HCT116 (cell line): ENCODE results near the gene PCDH15. TPM values are rescaled to one million over a fixed set of nuclear protein-coding genes. Genes with fewer than 3 reads are reported as not detected.

Experiments
- ATAC-seq: fragments of 200-7000 bp; cut with Tn5 transposase; 2 replicates; pipeline ENCODE4 v1.9.1; 2020; ENCODE audit warnings: mild to moderate bottlenecking, moderate library complexity
- BruUV-seq: library from RNA; stranded (reverse); fragments of 400-500 nt; replicated peaks from 2 replicates; lab custom pipeline; 2021; lab: Mats Ljungman, UMichigan
- CTCF ChIA-PET: fragments of 300-600 bp; sonication (Branson Sonifier 250); formaldehyde crosslinking; loops from one replicate; lab custom pipeline; 2021; ENCODE audit warnings: antibody characterized with exemption; lab: Charles Lee
- POLR2A ChIA-PET: fragments of 300-600, 350-600 bp; sonication (Branson Sonifier 250); formaldehyde crosslinking; loops from one replicate; lab custom pipeline; 2021; ENCODE audit warnings: antibody characterized with exemption; lab: Charles Lee
- RAD21 ChIA-PET, 2 experiments: fragments of 300-600 bp; sonication (Branson Sonifier 250); formaldehyde crosslinking; loops; one replicate each; lab custom pipeline; 2023; ENCODE audit warnings: low total read pairs in 2 of 2; ENCODE audit not compliant: uncharacterized antibody in 2 of 2, unreplicated experiment in 2 of 2, low non-redundant PET in 1 of 2; lab: Charles Lee
- DNase-seq: peaks from one replicate; pipeline ENCODE4 v3.0.0-alpha.2; 2010; ENCODE audit warnings: low read depth, low spot score
- H2AFZ ChIP-seq: fragments of 200-600 bp; shearing (Covaris generic), sonication (generic); 2 replicates; pipeline ENCODE4 v1.6.1; 2017; ENCODE audit warnings: low read depth, mixed run types, mixed read lengths, antibody characterized with exemption, low read length; ENCODE audit not compliant: poor library complexity, severe bottlenecking
- H3K27ac ChIP-seq: 2 replicates; pipeline ENCODE4 v1.5.1; 2012; ENCODE audit warnings: low read depth, low read length
- H3K27me3 ChIP-seq: fragments of 200-600 bp; sonication (generic); 2 replicates; pipeline ENCODE4 v1.6.1; 2016; ENCODE audit warnings: mixed run types, low read length, mixed read lengths; ENCODE audit not compliant: insufficient read depth
- H3K36me3 ChIP-seq, 2 experiments: fragments of 200-500 bp in 1 of 2; fragments of 200-600 bp in 1 of 2; sonication (Bioruptor generic) in 1 of 2; sonication (generic) in 1 of 2; 2 replicates each; pipeline versions ENCODE4 v1.5.1 to v1.6.1; 2014 to 2016; ENCODE audit warnings: low read length in 2 of 2, inconsistent platforms in 1 of 2, mixed read lengths in 1 of 2, mixed run types in 1 of 2; ENCODE audit not compliant: insufficient read depth in 2 of 2, control insufficient read depth in 1 of 2
- H3K4me1 ChIP-seq, 2 experiments: fragments of 200-600 bp in 1 of 2; sonication (generic) in 1 of 2; 2 replicates each; pipeline versions ENCODE4 v1.5.1 to v1.6.1; 2012 to 2017; ENCODE audit warnings: low read length in 2 of 2, inconsistent platforms in 1 of 2, mild to moderate bottlenecking in 1 of 2, mixed read lengths in 1 of 2, mixed run types in 1 of 2, moderate library complexity in 1 of 2; ENCODE audit not compliant: insufficient read depth in 2 of 2, control insufficient read depth in 1 of 2
- H3K4me2 ChIP-seq: fragments of 200-600 bp; sonication (generic); 2 replicates; pipeline ENCODE4 v1.6.1; 2017; ENCODE audit warnings: mixed run types, low read length, mixed read lengths
- H3K4me3 ChIP-seq, 2 experiments: fragments of 200-600 bp in 1 of 2; sonication (generic) in 1 of 2; replicated peaks in 1 of 2; 2 replicates each; pipeline ENCODE4 v1.5.1; 2011 to 2016; ENCODE audit warnings: low read length in 2 of 2, control low read depth in 1 of 2, low read depth in 1 of 2, mild to moderate bottlenecking in 1 of 2, mixed read lengths in 1 of 2, mixed run types in 1 of 2
- H3K79me2 ChIP-seq: fragments of 200-600 bp; sonication (generic); 2 replicates; pipeline ENCODE4 v1.6.1; 2017; ENCODE audit warnings: mild to moderate bottlenecking, mixed run types, low read length, moderate library complexity, mixed read lengths; ENCODE audit not compliant: insufficient read depth
- H3K9ac ChIP-seq: fragments of 200-600 bp; sonication (generic); 2 replicates; pipeline ENCODE4 v1.6.1; 2016; ENCODE audit warnings: low read length, mixed read lengths
- H3K9me2 ChIP-seq: fragments of 200-600 bp; sonication (generic), shearing (Covaris generic); 2 replicates; pipeline ENCODE4 v1.6.1; 2017; ENCODE audit warnings: mixed run types, mild to moderate bottlenecking, moderate library complexity; ENCODE audit not compliant: insufficient read depth
- H3K9me3 ChIP-seq, 2 experiments: fragments of 200-500 bp in 1 of 2; fragments of 200-600 bp in 1 of 2; sonication (Bioruptor generic) in 1 of 2; sonication (generic) in 1 of 2; 2 replicates each; pipeline ENCODE4 v1.6.1; 2014 to 2017; ENCODE audit warnings: low read length in 2 of 2, mixed read lengths in 2 of 2, inconsistent platforms in 1 of 2, low read depth in 1 of 2, mild to moderate bottlenecking in 1 of 2, mixed run types in 1 of 2, moderate library complexity in 1 of 2; ENCODE audit not compliant: control insufficient read depth in 1 of 2, insufficient read depth in 1 of 2
- H4K20me1 ChIP-seq: fragments of 200-600 bp; sonication (generic), shearing (Covaris generic); 2 replicates; pipeline ENCODE4 v1.6.1; 2017; ENCODE audit warnings: mixed run types, mild to moderate bottlenecking, moderate library complexity; ENCODE audit not compliant: insufficient read depth
- CBX3 ChIP-seq: IDR thresholded peaks from 2 replicates; pipeline ENCODE4 v1.6.1; 2012; ENCODE audit warnings: low read depth
- EGR1 ChIP-seq: IDR thresholded peaks from 2 replicates; pipeline ENCODE4 v1.6.1; 2012; ENCODE audit warnings: low read depth
- ELF1 ChIP-seq: IDR thresholded peaks from 2 replicates; pipeline ENCODE4 v1.6.1; 2012; ENCODE audit warnings: low read depth, borderline replicate concordance
- EZH2 ChIP-seq: fragments of 200-600 bp; sonication (generic); IDR thresholded peaks from 2 replicates; pipeline ENCODE4 v1.6.1; 2017; ENCODE audit warnings: antibody characterized with exemption, mixed run types
- EZH2phosphoT487 ChIP-seq: fragments of 200-600 bp; IDR thresholded peaks from 2 replicates; pipeline ENCODE4 v1.6.1; 2018; ENCODE audit warnings: antibody characterized with exemption, borderline replicate concordance
- FOSL1 ChIP-seq: IDR thresholded peaks from 2 replicates; pipeline ENCODE4 v1.6.1; 2012; ENCODE audit warnings: low read depth
- POLR2A ChIP-seq: IDR thresholded peaks from 2 replicates; pipeline ENCODE4 v1.7.0; 2011; ENCODE audit warnings: borderline replicate concordance; ENCODE audit not compliant: insufficient read depth, insufficient read length; ENCODE audit errors: extremely low read depth
- SIN3A ChIP-seq: IDR thresholded peaks from 2 replicates; pipeline ENCODE4 v1.6.1; 2012; ENCODE audit warnings: low read depth
- SP1 ChIP-seq: IDR thresholded peaks from 2 replicates; pipeline ENCODE4 v1.6.1; 2012; ENCODE audit warnings: low read depth
- SRF ChIP-seq: IDR thresholded peaks from 2 replicates; pipeline ENCODE4 v1.6.1; 2012; ENCODE audit warnings: low read depth
- ZFX ChIP-seq: fragments of 450-650 bp; IDR thresholded peaks from 2 replicates; pipeline ENCODE4 v1.6.1; 2017
- intact Hi-C: fragments of 100-400 bp; cut with micrococcal nuclease; formaldehyde crosslinking; loops from 2 replicates; pipeline ENCODE4 v1.10.0; 2022
- total RNA-seq: library from RNA; stranded (reverse); gene quantifications from one replicate; pipeline ENCODE4 v1.2.1, GENCODE V29; 2021; ENCODE audit not compliant: unreplicated experiment
- TF ChIP-seq, protein P1 (sequence below): IDR thresholded peaks from 2 replicates; pipeline ENCODE4 v1.6.1; 2011; ENCODE audit warnings: mild to moderate bottlenecking, low read length, moderate library complexity; ENCODE audit not compliant: insufficient replicate concordance; ENCODE audit errors: extremely low read depth
- TF ChIP-seq, protein P2 (sequence below): IDR thresholded peaks from 2 replicates; pipeline ENCODE4 v1.6.1; 2012
- TF ChIP-seq, protein P3 (sequence below): IDR thresholded peaks from 2 replicates; pipeline ENCODE4 v1.6.1; 2012; ENCODE audit warnings: low read depth
- TF ChIP-seq, protein P4 (sequence below), 3 experiments: fragments of 200-600 bp in 1 of 3; sonication (generic) in 1 of 3; IDR thresholded peaks in 2 of 3; conservative IDR thresholded peaks in 1 of 3; 2 replicates each; pipeline ENCODE4 v1.5.1; 2012 to 2017; ENCODE audit warnings: low read depth in 2 of 3, low read length in 2 of 3, antibody characterized with exemption in 1 of 3, borderline replicate concordance in 1 of 3, control low read depth in 1 of 3, mild to moderate bottlenecking in 1 of 3, mixed read lengths in 1 of 3, mixed run types in 1 of 3, moderate library complexity in 1 of 3; ENCODE audit not compliant: insufficient read depth in 1 of 3

Gene PCDH15
- total RNA-seq, 1 experiment from 2014 or later, result not detected

DNA sequence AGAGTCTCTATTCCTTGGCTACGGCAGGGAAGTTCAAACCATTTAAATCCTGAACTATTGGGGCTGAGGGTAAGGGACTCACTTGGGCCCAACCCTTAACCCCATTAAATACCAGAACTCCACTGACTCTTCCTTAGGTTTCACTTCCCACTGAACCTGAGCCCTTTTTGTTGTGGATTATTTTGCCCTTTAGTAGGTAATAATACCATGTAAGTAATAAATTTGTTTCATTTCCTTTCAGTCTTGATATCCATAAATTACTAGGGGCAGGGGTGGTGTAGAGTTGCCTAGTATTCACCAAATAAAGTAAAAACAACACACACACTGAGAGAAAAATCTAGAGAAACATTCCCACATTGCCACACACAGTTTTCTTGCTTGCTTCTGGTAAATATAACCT lies 352.0 kb downstream of the PCDH15 start:
- H3K27ac ChIP-seq, result no peak overlapping the region
- RAD21 ChIA-PET, result no interaction called here
- TF ChIP-seq ZFX, result no peak
- no peak for TF ChIP-seq POLR2A
- no peak for TF ChIP-seq EZH2phosphoT487
- TF ChIP-seq FOSL1, result no peak
- TF ChIP-seq CBX3, result no peak
- TF ChIP-seq, protein P1, sequence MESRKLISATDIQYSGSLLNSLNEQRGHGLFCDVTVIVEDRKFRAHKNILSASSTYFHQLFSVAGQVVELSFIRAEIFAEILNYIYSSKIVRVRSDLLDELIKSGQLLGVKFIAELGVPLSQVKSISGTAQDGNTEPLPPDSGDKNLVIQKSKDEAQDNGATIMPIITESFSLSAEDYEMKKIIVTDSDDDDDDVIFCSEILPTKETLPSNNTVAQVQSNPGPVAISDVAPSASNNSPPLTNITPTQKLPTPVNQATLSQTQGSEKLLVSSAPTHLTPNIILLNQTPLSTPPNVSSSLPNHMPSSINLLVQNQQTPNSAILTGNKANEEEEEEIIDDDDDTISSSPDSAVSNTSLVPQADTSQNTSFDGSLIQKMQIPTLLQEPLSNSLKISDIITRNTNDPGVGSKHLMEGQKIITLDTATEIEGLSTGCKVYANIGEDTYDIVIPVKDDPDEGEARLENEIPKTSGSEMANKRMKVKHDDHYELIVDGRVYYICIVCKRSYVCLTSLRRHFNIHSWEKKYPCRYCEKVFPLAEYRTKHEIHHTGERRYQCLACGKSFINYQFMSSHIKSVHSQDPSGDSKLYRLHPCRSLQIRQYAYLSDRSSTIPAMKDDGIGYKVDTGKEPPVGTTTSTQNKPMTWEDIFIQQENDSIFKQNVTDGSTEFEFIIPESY, result no peak
- TF ChIP-seq, protein P2, sequence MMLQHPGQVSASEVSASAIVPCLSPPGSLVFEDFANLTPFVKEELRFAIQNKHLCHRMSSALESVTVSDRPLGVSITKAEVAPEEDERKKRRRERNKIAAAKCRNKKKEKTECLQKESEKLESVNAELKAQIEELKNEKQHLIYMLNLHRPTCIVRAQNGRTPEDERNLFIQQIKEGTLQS, result no peak
- no peak for TF ChIP-seq EZH2
- no peak for TF ChIP-seq SP1
- TF ChIP-seq, protein P3, sequence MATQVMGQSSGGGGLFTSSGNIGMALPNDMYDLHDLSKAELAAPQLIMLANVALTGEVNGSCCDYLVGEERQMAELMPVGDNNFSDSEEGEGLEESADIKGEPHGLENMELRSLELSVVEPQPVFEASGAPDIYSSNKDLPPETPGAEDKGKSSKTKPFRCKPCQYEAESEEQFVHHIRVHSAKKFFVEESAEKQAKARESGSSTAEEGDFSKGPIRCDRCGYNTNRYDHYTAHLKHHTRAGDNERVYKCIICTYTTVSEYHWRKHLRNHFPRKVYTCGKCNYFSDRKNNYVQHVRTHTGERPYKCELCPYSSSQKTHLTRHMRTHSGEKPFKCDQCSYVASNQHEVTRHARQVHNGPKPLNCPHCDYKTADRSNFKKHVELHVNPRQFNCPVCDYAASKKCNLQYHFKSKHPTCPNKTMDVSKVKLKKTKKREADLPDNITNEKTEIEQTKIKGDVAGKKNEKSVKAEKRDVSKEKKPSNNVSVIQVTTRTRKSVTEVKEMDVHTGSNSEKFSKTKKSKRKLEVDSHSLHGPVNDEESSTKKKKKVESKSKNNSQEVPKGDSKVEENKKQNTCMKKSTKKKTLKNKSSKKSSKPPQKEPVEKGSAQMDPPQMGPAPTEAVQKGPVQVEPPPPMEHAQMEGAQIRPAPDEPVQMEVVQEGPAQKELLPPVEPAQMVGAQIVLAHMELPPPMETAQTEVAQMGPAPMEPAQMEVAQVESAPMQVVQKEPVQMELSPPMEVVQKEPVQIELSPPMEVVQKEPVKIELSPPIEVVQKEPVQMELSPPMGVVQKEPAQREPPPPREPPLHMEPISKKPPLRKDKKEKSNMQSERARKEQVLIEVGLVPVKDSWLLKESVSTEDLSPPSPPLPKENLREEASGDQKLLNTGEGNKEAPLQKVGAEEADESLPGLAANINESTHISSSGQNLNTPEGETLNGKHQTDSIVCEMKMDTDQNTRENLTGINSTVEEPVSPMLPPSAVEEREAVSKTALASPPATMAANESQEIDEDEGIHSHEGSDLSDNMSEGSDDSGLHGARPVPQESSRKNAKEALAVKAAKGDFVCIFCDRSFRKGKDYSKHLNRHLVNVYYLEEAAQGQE, result no peak
- TF ChIP-seq, protein P4, sequence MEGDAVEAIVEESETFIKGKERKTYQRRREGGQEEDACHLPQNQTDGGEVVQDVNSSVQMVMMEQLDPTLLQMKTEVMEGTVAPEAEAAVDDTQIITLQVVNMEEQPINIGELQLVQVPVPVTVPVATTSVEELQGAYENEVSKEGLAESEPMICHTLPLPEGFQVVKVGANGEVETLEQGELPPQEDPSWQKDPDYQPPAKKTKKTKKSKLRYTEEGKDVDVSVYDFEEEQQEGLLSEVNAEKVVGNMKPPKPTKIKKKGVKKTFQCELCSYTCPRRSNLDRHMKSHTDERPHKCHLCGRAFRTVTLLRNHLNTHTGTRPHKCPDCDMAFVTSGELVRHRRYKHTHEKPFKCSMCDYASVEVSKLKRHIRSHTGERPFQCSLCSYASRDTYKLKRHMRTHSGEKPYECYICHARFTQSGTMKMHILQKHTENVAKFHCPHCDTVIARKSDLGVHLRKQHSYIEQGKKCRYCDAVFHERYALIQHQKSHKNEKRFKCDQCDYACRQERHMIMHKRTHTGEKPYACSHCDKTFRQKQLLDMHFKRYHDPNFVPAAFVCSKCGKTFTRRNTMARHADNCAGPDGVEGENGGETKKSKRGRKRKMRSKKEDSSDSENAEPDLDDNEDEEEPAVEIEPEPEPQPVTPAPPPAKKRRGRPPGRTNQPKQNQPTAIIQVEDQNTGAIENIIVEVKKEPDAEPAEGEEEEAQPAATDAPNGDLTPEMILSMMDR (IDR thresholded peaks at IDR 0.05 in 2 of 3, conservative IDR thresholded peaks at IDR 0.05 in 1 of 3; ENCODE audit: borderline replicate concordance in 1 of 3, insufficient read depth in 1 of 3, low read depth in 2 of 3, low read length in 2 of 3), result no peak
- TF ChIP-seq ELF1, result no peak
- no peak for TF ChIP-seq EGR1
- no peak for TF ChIP-seq SIN3A
- TF ChIP-seq SRF, result no peak

More for the DNA sequence above, 352.0 kb downstream of the PCDH15 start:
- no TSS peak for BruUV-seq
- Histone ChIP-seq H3K9me3 (peaks cover 3 to 11% of the 10 kb centered on the region in 2 experiments; a peak in 2 of 4 replicates), H2AFZ (no peak overlapping the region), H3K9ac (no peak overlapping the region), H3K79me2 (no peaks in the 10 kb centered on the region), H3K9me2 (no peaks in the 10 kb centered on the region), H3K27me3 (no peaks in the 10 kb centered on the region), H3K4me1 (no peaks in the 10 kb centered on the region), H3K36me3 (no peaks in the 10 kb centered on the region), H4K20me1 (no peaks in the 10 kb centered on the region), H3K4me3 (no peak overlapping the region), H3K4me2 (no peak overlapping the region)
- intact Hi-C loops, result no loop called here
- no peak for DNase-seq
- ATAC-seq, result no peak
- POLR2A ChIA-PET, result no interaction called here
- CTCF ChIA-PET, result no interaction called here
